ENCODE data around the gene NPY4R.
"Not testable (repeated sequence)": the region's sequence is repeated elsewhere in the genome, so short reads cannot be mapped to it uniquely, and the experiment has no call there.

DNA sequence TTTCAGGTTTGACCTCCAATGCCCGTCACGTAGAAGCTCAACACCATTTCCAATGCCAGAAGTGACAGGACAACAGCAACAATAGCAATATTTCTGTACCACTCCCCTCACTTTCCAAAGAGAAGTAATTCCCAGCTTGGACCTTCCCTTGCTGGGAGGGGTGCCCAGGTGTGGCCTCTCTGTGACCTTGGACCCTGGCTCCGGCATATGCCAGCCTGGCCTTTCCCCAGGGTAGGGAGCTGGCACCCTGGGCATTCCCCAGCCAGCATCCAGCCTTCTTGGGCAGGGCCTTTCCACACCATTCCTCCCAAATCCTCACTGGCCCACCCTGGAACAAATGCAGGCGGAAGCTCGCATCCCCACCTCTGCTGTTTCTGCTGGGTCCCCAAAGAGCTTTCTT, 53.1 kb downstream of the NPY4R start:
- TF ChIP-seq, protein P1, sequence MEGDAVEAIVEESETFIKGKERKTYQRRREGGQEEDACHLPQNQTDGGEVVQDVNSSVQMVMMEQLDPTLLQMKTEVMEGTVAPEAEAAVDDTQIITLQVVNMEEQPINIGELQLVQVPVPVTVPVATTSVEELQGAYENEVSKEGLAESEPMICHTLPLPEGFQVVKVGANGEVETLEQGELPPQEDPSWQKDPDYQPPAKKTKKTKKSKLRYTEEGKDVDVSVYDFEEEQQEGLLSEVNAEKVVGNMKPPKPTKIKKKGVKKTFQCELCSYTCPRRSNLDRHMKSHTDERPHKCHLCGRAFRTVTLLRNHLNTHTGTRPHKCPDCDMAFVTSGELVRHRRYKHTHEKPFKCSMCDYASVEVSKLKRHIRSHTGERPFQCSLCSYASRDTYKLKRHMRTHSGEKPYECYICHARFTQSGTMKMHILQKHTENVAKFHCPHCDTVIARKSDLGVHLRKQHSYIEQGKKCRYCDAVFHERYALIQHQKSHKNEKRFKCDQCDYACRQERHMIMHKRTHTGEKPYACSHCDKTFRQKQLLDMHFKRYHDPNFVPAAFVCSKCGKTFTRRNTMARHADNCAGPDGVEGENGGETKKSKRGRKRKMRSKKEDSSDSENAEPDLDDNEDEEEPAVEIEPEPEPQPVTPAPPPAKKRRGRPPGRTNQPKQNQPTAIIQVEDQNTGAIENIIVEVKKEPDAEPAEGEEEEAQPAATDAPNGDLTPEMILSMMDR (IDR thresholded peaks at IDR 0.05): not testable (repeated sequence)
- not testable (repeated sequence) for TF ChIP-seq POLR2A, POLR2AphosphoS5 (IDR thresholded peaks at IDR 0.05)
